DOHH2 (cell line): ENCODE data around the gene TMEM171.

Experiments
- H3F3A ChIP-seq: fragments of 200-600 bp; sonication (generic), shearing (Covaris generic); 2 replicates; pipeline ENCODE4 v1.6.0; 2016; ENCODE audit warnings: antibody characterized with exemption, mild to moderate bottlenecking; ENCODE audit not compliant: control insufficient read depth, insufficient read depth
- H3K27ac ChIP-seq: fragments of 200-600 bp; sonication (generic); 2 replicates; pipeline ENCODE4 v1.5.1; 2014; ENCODE audit warnings: low read depth, mild to moderate bottlenecking, low read length, moderate library complexity
- H3K27me3 ChIP-seq: fragments of 200-600 bp; sonication (generic); 2 replicates; pipeline ENCODE4 v1.6.1; 2014; ENCODE audit warnings: mild to moderate bottlenecking, low read length, mixed read lengths; ENCODE audit not compliant: control insufficient read depth
- H3K36me3 ChIP-seq: fragments of 200-600 bp; sonication (generic); 2 replicates; pipeline ENCODE4 v1.6.1; 2014; ENCODE audit warnings: mild to moderate bottlenecking, low read length, moderate library complexity, mixed read lengths; ENCODE audit not compliant: control insufficient read depth
- H3K4me1 ChIP-seq: fragments of 200-600 bp; sonication (generic); 2 replicates; pipeline ENCODE4 v1.6.1; 2014; ENCODE audit warnings: mild to moderate bottlenecking, low read length, mixed read lengths; ENCODE audit not compliant: control insufficient read depth
- H3K4me2 ChIP-seq: fragments of 200-600 bp; sonication (generic); 2 replicates; pipeline ENCODE4 v1.6.0; 2014; ENCODE audit warnings: mild to moderate bottlenecking, low read length, moderate library complexity
- H3K4me3 ChIP-seq: fragments of 200-600 bp; sonication (generic); 2 replicates; pipeline ENCODE4 v1.5.1; 2014; ENCODE audit warnings: mild to moderate bottlenecking, low read length, mixed read lengths
- H3K79me2 ChIP-seq: fragments of 200-600 bp; sonication (generic); 2 replicates; pipeline ENCODE4 v1.6.1; 2014; ENCODE audit warnings: mild to moderate bottlenecking, low read length, mixed read lengths; ENCODE audit not compliant: control insufficient read depth
- H3K9me2 ChIP-seq: fragments of 200-600 bp; sonication (generic); replicated peaks from 2 replicates; pipeline ENCODE4 v1.6.1; 2014; ENCODE audit warnings: mild to moderate bottlenecking, low read length, mixed read lengths; ENCODE audit not compliant: control insufficient read depth
- H3K9me3 ChIP-seq: fragments of 200-600 bp; sonication (generic); 2 replicates; pipeline ENCODE4 v1.6.1; 2014; ENCODE audit warnings: antibody characterized with exemption, low read length, mixed read lengths; ENCODE audit not compliant: control insufficient read depth, insufficient read depth
- H4K20me1 ChIP-seq: fragments of 200-600 bp; sonication (generic); 2 replicates; pipeline ENCODE4 v1.6.0; 2014; ENCODE audit warnings: low read depth, mild to moderate bottlenecking, antibody characterized with exemption, low read length, moderate library complexity; ENCODE audit not compliant: control insufficient read depth, insufficient read depth
- EZH2phosphoT487 ChIP-seq: fragments of 200-600 bp; sonication (generic); IDR thresholded peaks from 2 replicates; pipeline ENCODE4 v1.6.1; 2017; ENCODE audit warnings: borderline replicate concordance, mild to moderate bottlenecking, antibody characterized with exemption, low read length, moderate library complexity, mixed read lengths
- TF ChIP-seq, protein P1 (sequence below): fragments of 200-600 bp; sonication (generic); IDR thresholded peaks from one replicate; pipeline ENCODE4 v1.5.1; 2014; ENCODE audit warnings: antibody characterized with exemption, mild to moderate bottlenecking, low read depth, low read length; ENCODE audit not compliant: poor library complexity, severe bottlenecking

The TMEM171 gene

DNA sequence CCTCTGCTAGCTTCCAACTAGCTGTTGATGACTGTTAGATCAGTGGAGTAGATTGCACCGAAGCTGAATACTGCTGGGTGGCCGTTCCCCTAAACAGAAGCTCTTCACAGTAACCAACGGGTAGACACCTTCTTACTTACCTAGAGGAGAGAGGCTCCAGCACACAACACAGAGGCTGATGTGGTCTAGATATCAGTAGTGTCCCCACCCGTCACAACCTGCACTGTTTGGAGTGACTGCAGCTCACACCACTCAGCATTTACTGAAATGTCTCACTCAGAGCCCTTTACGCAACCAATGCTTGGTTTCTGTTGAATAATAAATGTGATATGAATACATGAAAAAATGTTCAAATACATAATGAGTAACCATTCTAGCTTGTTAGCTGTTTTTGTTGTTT, 57.9 kb downstream of the TMEM171 start:
- no peaks in the 10 kb centered on the region for H3K79me2 ChIP-seq
- H3K4me1 ChIP-seq, result peaks cover 38% of the 10 kb centered on the region
- no peak overlapping the region for H3K4me3 ChIP-seq
- no peaks in the 10 kb centered on the region for H3K9me3 ChIP-seq
- H3K27ac ChIP-seq, result no peak overlapping the region
- no peaks in the 10 kb centered on the region for H3F3A ChIP-seq
- H3K27me3 ChIP-seq, result no peaks in the 10 kb centered on the region
- no peak overlapping the region for H3K4me2 ChIP-seq
- H3K36me3 ChIP-seq, result no peaks in the 10 kb centered on the region
- H3K9me2 ChIP-seq, result no peaks in the 10 kb centered on the region
- no peaks in the 10 kb centered on the region for H4K20me1 ChIP-seq
- no peak for TF ChIP-seq EZH2phosphoT487
- TF ChIP-seq, protein P1, sequence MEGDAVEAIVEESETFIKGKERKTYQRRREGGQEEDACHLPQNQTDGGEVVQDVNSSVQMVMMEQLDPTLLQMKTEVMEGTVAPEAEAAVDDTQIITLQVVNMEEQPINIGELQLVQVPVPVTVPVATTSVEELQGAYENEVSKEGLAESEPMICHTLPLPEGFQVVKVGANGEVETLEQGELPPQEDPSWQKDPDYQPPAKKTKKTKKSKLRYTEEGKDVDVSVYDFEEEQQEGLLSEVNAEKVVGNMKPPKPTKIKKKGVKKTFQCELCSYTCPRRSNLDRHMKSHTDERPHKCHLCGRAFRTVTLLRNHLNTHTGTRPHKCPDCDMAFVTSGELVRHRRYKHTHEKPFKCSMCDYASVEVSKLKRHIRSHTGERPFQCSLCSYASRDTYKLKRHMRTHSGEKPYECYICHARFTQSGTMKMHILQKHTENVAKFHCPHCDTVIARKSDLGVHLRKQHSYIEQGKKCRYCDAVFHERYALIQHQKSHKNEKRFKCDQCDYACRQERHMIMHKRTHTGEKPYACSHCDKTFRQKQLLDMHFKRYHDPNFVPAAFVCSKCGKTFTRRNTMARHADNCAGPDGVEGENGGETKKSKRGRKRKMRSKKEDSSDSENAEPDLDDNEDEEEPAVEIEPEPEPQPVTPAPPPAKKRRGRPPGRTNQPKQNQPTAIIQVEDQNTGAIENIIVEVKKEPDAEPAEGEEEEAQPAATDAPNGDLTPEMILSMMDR, result no peak

DNA sequence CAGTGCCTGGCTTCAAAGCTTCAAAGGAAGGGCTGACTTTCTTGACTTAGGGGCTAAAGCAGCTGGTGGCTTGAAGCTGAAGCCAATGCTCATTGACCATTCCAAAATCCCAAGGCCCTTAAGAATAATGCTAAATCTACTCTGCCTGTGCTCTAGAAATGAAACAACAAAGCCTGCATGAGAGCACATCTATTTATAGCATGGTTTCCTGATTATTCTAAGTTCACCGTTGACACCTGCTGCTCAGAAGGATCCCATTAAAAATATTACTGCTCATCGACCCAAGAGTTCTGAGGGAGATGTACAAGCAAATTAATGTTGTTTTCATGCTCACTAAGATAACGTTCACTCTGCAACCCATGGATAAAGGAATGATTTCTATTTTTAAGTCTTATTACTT, 59.4 kb downstream of the TMEM171 start:
- Histone ChIP-seq H4K20me1 (no peaks in the 10 kb centered on the region), H3K9me2 (no peaks in the 10 kb centered on the region), H3K4me2 (peak overlapping the region; percentile 25; the same call in 1 of the 2 replicates), H3K27ac (no peak overlapping the region), H3K36me3 (no peaks in the 10 kb centered on the region), H3K27me3 (no peaks in the 10 kb centered on the region), H3K4me1 (peaks cover 25% of the 10 kb centered on the region), H3F3A (no peaks in the 10 kb centered on the region), H3K4me3 (peak overlapping the region; percentile 20; the same call in 1 of the 2 replicates), H3K9me3 (no peaks in the 10 kb centered on the region), H3K79me2 (no peaks in the 10 kb centered on the region)
- TF ChIP-seq, protein P1, result no peak
- TF ChIP-seq EZH2phosphoT487, result no peak

DNA sequence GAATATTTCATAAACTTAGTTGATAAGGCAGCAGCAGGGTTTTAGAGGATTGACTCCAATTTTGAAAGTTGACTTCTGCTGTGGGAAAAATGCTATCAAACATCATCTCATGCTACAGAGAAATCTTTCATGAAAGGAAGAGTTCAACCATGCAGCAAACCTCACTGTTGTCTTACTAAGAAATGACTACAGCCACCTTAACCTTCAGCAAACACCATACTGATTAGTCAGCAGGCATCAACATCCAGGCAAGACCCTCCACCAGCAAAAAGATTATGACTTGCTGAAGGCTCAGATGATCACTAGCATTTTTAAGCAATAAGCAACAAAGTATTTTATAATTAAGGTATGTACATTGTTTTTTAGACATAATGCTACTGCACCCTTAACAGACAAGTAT, 60.2 kb downstream of the TMEM171 start:
- Histone ChIP-seq H3K4me1 (peaks cover 24% of the 10 kb centered on the region), H3K4me2 (peak overlapping the region; percentile 25; the same call in 1 of the 2 replicates), H3K79me2 (no peaks in the 10 kb centered on the region), H3K9me2 (no peaks in the 10 kb centered on the region), H3K4me3 (no peak overlapping the region), H3K9me3 (no peaks in the 10 kb centered on the region), H3F3A (no peaks in the 10 kb centered on the region), H3K27ac (no peak overlapping the region), H4K20me1 (no peaks in the 10 kb centered on the region), H3K36me3 (no peaks in the 10 kb centered on the region), H3K27me3 (no peaks in the 10 kb centered on the region)
- TF ChIP-seq, protein P1, result no peak
- TF ChIP-seq EZH2phosphoT487, result no peak
